ENCODE results near the gene RHOB. TPM values are rescaled to one million over a fixed set of nuclear protein-coding genes. Genes with fewer than 3 reads are reported as not detected.

Gene RHOB
- total and polyA plus RNA-seq, 2 of the 13 experiments (the other 11 are each of a cell fraction or from before 2014, with no cell fraction given), result 192 to 268 TPM

- TF ChIP-seq ZSCAN12 (CRISPR knock-in tag; IDR thresholded peaks at IDR 0.05) (no peak), SAFB2 (CRISPR knock-in tag; IDR thresholded peaks at IDR 0.05; ENCODE audit: borderline replicate concordance, low read depth) (0 out of 2 replicates have a peak, but pooled peaks have one; percentile 54), ZNF331 (CRISPR knock-in tag; IDR thresholded peaks at IDR 0.05) (no peak), ZNF33B (CRISPR knock-in tag; IDR thresholded peaks at IDR 0.05) (no peak), NR2C2 (CRISPR knock-in tag; IDR thresholded peaks at IDR 0.05; ENCODE audit: borderline replicate concordance) (peak; percentile 39; the same call in 1 of the 2 replicates), CSRNP1 (CRISPR knock-in tag; IDR thresholded peaks at IDR 0.05) (peak; percentile 51; the same call in 1 of the 2 replicates), SIX4 (CRISPR knock-in tag; IDR thresholded peaks at IDR 0.05) (no peak), SCMH1 (CRISPR knock-in tag; IDR thresholded peaks at IDR 0.05; ENCODE audit: borderline replicate concordance) (no peak), RBM39 (IDR thresholded peaks at IDR 0.05; ENCODE audit: low read depth, low read length, poor library complexity, severe bottlenecking) (peak; percentile 70), NCOR1 (IDR thresholded peaks at IDR 0.05; ENCODE audit: borderline replicate concordance, low read length) (peak; percentile 63; the same call in 1 of the 2 replicates), ZNF766 (CRISPR knock-in tag; IDR thresholded peaks at IDR 0.05; ENCODE audit: borderline replicate concordance) (0 out of 2 replicates have a peak, but pooled peaks have one; percentile 33), ARID2 (CRISPR knock-in tag; IDR thresholded peaks at IDR 0.05; ENCODE audit: borderline replicate concordance) (peak; percentile 93; the same call in 1 of the 2 replicates), GATA4 (IDR thresholded peaks at IDR 0.05; ENCODE audit: borderline replicate concordance, low read depth) (no peak), ZNF124 (CRISPR knock-in tag; IDR thresholded peaks at IDR 0.05) (0 out of 2 replicates have a peak, but pooled peaks have one; percentile 1), CEBPG (CRISPR knock-in tag; IDR thresholded peaks at IDR 0.05) (no peak), NR1H2 (CRISPR knock-in tag; IDR thresholded peaks at IDR 0.05; ENCODE audit: borderline replicate concordance, low read depth) (no peak), RXRA (CRISPR knock-in tag; IDR thresholded peaks at IDR 0.05) (peak; percentile 95), SP5 (CRISPR knock-in tag; IDR thresholded peaks at IDR 0.05; ENCODE audit: borderline replicate concordance, low read depth) (no peak), ZNF207 (IDR thresholded peaks at IDR 0.05; ENCODE audit: borderline replicate concordance) (no peak), TFDP2 (CRISPR knock-in tag; IDR thresholded peaks at IDR 0.05) (no peak), ZNF446 (CRISPR knock-in tag; IDR thresholded peaks at IDR 0.05) (no peak), ZNF772 (CRISPR knock-in tag; IDR thresholded peaks at IDR 0.05) (peak; percentile 15; the same call in 1 of the 2 replicates), GFI1 (CRISPR knock-in tag; IDR thresholded peaks at IDR 0.05; ENCODE audit: borderline replicate concordance) (no peak), ZNF788 (CRISPR knock-in tag; IDR thresholded peaks at IDR 0.05; ENCODE audit: borderline replicate concordance) (peak; percentile 42; the same call in 1 of the 2 replicates), MIER3 (CRISPR knock-in tag; IDR thresholded peaks at IDR 0.05; ENCODE audit: borderline replicate concordance) (peak; percentile 15; the same call in 1 of the 2 replicates), CTCF (CRISPR knock-in tag; IDR thresholded peaks at IDR 0.05) (no peak), HDAC2 (CRISPR knock-in tag; IDR thresholded peaks at IDR 0.05) (no peak)
Measured at GRCh38 chr2:20450201-20450999, 3.5 kb downstream of the RHOB start (continued).
